HAP-1 (cell line): ENCODE results near the gene NOCT.

ENCODE experiments used
- DNase-seq, 2 experiments: peaks; one replicate each; pipeline ENCODE4 v3.0.0-alpha.2; 2016 to 2020; ENCODE audit warnings: low spot score in 2 of 2
- H3K27me3 ChIP-seq: fragments of 250-450 bp; sonication (Bioruptor Pico); 2 replicates; pipeline ENCODE4 v1.5.1; 2020; ENCODE audit warnings: low read depth, mild to moderate bottlenecking, moderate library complexity
- H3K36me3 ChIP-seq: fragments of 250-450 bp; sonication (Bioruptor Pico); replicated peaks from 2 replicates; pipeline ENCODE4 v1.5.1; 2020; ENCODE audit warnings: mild to moderate bottlenecking
- H3K4me1 ChIP-seq: fragments of 250-450 bp; sonication (Bioruptor Pico); 2 replicates; pipeline ENCODE4 v1.5.1; 2020; ENCODE audit warnings: mild to moderate bottlenecking
- H3K4me3 ChIP-seq: fragments of 250-450 bp; sonication (Bioruptor Pico); 2 replicates; pipeline ENCODE4 v1.5.1; 2020; ENCODE audit warnings: mild to moderate bottlenecking, moderate library complexity
- H3K9me3 ChIP-seq: fragments of 250-450 bp; sonication (Bioruptor Pico); 2 replicates; pipeline ENCODE4 v1.5.1; 2020; ENCODE audit warnings: mild to moderate bottlenecking, moderate library complexity
- in situ Hi-C: fragments of 300-500 bp; cut with MboI; formaldehyde crosslinking; loops from 3 replicates; pipeline ENCODE4 v1.14.3; 2020; ENCODE audit warnings: low sequenced_read_pairs, inconsistent platforms, mixed read lengths

Gene NOCT, protein sequence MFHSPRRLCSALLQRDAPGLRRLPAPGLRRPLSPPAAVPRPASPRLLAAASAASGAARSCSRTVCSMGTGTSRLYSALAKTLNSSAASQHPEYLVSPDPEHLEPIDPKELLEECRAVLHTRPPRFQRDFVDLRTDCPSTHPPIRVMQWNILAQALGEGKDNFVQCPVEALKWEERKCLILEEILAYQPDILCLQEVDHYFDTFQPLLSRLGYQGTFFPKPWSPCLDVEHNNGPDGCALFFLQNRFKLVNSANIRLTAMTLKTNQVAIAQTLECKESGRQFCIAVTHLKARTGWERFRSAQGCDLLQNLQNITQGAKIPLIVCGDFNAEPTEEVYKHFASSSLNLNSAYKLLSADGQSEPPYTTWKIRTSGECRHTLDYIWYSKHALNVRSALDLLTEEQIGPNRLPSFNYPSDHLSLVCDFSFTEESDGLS

DNA sequence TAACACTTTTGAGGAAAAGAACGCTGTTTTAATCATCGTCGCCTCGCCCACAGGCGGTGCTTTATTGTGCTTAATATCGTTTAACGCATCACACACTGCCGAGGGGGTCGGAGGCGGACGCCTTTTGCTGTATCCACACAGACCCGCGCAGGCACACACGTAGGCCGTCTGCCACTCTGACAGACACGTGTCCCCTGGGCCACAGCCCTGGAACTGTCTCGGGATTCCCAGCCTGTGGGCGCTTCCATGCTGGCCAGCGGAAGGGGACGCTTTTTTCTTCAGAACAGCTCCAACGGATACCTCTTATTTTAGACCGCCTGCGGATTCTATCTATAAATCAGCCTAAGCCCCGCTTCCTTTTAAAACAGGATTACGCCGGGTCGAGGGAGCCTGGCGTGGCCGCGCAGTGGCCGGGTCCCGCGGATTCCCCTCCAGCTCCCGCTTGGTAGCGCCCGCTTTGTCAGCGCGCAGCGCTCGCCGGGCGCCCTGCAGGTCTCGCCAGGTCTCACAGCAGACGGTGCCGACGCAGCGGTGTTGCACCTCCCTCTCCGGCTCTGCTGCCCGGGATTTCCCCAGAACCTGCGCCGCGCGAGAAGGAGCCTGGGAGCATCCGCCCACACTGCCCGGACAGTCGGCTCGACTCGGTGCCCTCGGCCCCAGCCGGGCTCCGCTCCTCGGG, at the start of gene NOCT:
Gene NOCT, plus strand, starts transcription at position 513 of the 679 bp plus-strand sequence. CDS start 201 bp downstream, outside the sequence.
- Histone ChIP-seq H3K4me3 (peak within 1 kb of the TSS; percentile 70), H3K27me3 (no peaks in the 10 kb centered on the region), H3K4me1 (peaks cover 38% of the 10 kb centered on the region), H3K9me3 (no peaks in the 10 kb centered on the region), H3K36me3 (no peaks in the 10 kb centered on the region)
- peak; percentile 79 to 92 for DNase-seq
- in situ Hi-C loops = no loop called here

GRCh38 chr4:138967313-138967712, 48.3 kb upstream of the NOCT start:
- H3K36me3 ChIP-seq = no peaks in the 10 kb centered on the region
- no peaks in the 10 kb centered on the region; the same call in 1 of the 2 replicates for H3K4me1 ChIP-seq
- H3K4me3 ChIP-seq = no peak overlapping the region
- H3K9me3 ChIP-seq = no peaks in the 10 kb centered on the region
- DNase-seq = no peak
- in situ Hi-C loops = no loop called here
- H3K27me3 ChIP-seq = no peaks in the 10 kb centered on the region; the same call in 1 of the 2 replicates

DNA sequence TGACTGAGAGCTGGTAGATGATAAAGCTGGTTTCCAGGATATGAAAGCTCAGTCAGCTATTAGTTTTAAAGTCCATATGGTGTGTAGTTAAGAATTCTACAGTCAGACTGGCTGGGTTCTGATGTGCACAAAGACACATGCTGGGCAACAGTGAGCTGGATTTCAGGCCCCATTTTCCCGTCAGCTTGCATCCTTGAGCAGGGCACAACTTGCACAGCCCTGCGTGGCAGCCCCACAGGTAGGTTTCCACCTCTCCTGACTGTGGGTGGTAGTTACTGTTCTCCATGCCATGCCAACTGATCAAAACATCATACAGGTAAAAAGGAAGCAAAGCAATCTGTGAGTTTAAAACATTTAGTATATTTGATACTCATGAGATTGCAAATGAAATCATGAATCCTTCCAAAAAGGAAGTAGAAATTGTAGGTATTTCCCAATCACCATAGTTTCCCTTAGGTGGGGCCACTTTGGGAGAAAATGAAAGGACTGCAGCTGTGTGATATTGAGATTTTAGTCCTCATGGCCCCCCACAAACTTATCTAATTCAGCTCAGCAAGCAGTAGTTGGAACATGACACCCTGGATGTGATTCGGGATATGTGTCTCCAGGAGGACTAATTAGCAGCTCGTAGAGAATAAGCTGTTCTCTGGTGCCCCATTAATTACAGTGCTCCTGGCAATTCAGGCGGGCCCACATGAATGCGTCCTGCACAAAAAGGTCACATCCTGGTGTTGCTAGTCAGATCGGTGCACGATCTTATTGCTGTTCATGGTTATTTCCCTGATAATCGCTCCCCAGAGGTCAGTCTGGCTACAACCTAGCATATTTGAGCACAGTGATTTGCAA, 42.4 kb upstream of the NOCT start:
- peak in 1 of 2 experiments; percentile 11 for DNase-seq
- in situ Hi-C loops = no loop called here
- Histone ChIP-seq H3K4me3 (no peak overlapping the region), H3K36me3 (no peaks in the 10 kb centered on the region), H3K4me1 (peaks cover 19% of the 10 kb centered on the region), H3K9me3 (no peaks in the 10 kb centered on the region), H3K27me3 (no peaks in the 10 kb centered on the region; the same call in 1 of the 2 replicates)

DNA sequence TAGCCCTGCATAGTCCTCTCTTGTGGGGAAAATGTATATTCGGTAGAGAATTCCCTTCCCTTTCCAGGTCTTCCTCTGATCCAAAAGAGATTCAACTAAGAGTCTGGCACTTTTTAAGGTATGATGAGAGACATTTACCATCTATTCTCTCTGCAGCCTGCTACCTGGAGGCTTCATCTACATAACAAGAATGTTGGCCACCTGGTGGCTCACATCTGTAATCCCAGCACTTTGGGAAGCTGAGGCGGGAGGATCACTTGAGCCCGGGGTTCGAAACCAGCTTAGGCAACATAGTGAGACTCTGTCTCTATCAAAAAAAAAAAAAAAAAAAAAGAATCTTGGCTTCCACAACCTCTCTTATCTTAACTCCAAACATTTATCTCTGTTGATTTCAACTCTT, 40.4 kb upstream of the NOCT start:
- in situ Hi-C loops = no loop called here
- peaks cover 19% of the 10 kb centered on the region for H3K4me1 ChIP-seq
- no peaks in the 10 kb centered on the region for H3K36me3 ChIP-seq
- H3K9me3 ChIP-seq = no peaks in the 10 kb centered on the region
- no peak for DNase-seq
- H3K27me3 ChIP-seq = no peaks in the 10 kb centered on the region
- H3K4me3 ChIP-seq = no peak overlapping the region

GRCh38 chr4:138976526-138976925, 39.1 kb upstream of the NOCT start:
- Histone ChIP-seq H3K4me3 (no peak overlapping the region), H3K27me3 (no peaks in the 10 kb centered on the region), H3K9me3 (no peaks in the 10 kb centered on the region), H3K36me3 (no peaks in the 10 kb centered on the region), H3K4me1 (peaks cover 19% of the 10 kb centered on the region)
- DNase-seq = no peak
- in situ Hi-C loops = no loop called here

DNA sequence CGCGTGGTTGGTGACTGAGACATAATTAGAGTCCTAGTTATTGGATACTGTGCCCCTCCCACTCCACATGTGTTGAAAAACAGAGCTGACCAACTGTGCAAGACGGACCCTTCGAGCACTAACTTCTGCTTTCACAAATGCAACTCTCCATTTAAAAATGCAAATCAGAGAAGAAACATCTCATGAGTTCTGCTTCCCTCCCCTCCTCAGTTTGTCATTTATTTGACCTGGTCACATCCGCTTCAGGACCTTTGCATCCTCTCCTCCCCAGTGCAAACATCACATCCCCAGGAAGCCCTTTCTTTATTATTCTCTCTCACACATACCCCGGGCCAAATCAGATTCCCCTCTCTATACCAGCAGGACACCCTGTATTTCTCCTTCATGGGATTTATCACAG, 38.1 kb upstream of the NOCT start:
- H3K27me3 ChIP-seq = no peaks in the 10 kb centered on the region
- no peak for DNase-seq
- H3K4me3 ChIP-seq = no peak overlapping the region
- no peaks in the 10 kb centered on the region for H3K36me3 ChIP-seq
- in situ Hi-C loops = no loop called here
- H3K4me1 ChIP-seq = peaks cover 19% of the 10 kb centered on the region
- H3K9me3 ChIP-seq = no peaks in the 10 kb centered on the region

DNA sequence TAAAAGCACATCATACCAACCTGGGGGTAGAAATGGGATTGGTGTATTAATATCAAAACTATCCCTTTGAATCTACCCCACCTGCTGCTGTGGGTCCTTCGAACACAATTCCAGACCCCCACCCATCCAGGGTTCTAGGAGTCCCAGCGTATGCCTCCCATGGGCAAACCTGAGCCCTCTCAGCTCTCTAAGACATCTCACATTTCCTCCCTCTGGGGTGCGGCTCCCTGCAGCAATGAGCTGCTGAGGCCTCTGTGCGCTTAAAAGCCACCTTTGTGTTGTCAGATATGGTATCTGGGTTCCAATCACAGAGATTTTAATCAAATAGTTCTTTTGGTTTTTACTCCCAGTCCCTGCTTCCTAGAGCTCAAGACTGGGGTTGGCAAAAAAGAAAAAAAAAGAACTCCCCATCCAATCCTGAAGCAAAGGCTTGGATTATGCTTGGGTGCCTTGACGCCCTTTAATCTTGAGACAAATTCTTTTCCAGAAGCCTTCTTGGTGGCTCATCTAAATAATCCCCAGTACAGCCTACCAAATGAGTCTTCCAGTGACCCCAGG, 37.5 kb upstream of the NOCT start:
- no peaks in the 10 kb centered on the region for H3K27me3 ChIP-seq
- no peak for DNase-seq
- no peaks in the 10 kb centered on the region for H3K36me3 ChIP-seq
- H3K4me1 ChIP-seq = peaks cover 19% of the 10 kb centered on the region
- no peak overlapping the region for H3K4me3 ChIP-seq
- in situ Hi-C loops = no loop called here
- no peaks in the 10 kb centered on the region for H3K9me3 ChIP-seq

GRCh38 chr4:138978600-138978999, 37.0 kb upstream of the NOCT start:
- Histone ChIP-seq H3K9me3 (no peaks in the 10 kb centered on the region), H3K27me3 (no peaks in the 10 kb centered on the region), H3K36me3 (no peaks in the 10 kb centered on the region), H3K4me3 (no peak overlapping the region), H3K4me1 (peaks cover 16% of the 10 kb centered on the region)
- in situ Hi-C loops = no loop called here
- no peak for DNase-seq

DNA sequence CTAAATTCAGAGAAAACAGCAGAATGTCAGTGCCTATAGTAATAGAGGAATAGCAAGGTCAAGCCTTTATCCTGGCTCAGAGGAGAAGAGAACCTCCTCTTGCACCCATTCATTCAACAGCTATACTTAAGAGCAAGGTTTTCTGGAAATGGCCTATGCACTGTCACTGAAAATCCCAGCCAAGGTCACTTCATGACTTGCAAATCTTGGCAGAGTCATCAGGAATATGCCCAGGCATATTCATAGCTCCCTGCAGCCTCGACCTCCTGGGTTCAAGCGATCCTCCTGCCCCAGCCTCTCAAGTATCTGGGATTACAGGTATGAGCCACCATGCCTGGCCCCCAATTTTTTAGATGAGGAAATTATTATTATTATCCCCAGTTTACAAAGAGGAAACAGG, 35.8 kb upstream of the NOCT start:
- DNase-seq = no peak
- Histone ChIP-seq H3K27me3 (no peaks in the 10 kb centered on the region), H3K4me1 (peaks cover 4% of the 10 kb centered on the region), H3K9me3 (no peaks in the 10 kb centered on the region), H3K4me3 (no peak overlapping the region), H3K36me3 (no peaks in the 10 kb centered on the region)
- in situ Hi-C loops = no loop called here

DNA sequence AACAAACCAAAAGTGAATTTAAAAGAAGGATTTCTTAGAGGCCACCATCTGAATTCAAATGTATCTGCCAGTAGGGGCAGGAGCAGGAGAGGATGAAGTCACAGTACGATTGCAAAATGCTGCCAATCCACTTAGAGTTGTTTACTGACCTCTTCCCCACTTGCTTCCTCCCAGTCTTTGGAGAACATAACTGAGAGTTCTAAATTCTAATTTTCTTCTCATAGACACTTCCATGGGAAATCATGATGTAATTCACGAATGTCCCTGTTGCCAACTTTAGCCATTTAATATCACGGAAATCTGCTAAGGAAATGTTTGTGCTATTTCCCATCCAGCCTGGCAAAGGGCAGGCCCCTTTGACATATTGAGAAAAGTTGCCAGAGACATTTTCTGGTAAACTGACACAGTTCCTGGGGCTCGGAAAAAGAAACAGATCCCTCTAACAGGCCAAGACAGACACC, 33.6 kb upstream of the NOCT start:
- no peak for DNase-seq
- no peaks in the 10 kb centered on the region for H3K27me3 ChIP-seq
- H3K9me3 ChIP-seq = no peaks in the 10 kb centered on the region; the same call in 1 of the 2 replicates
- in situ Hi-C loops = no loop called here
- no peaks in the 10 kb centered on the region for H3K36me3 ChIP-seq
- no peaks in the 10 kb centered on the region for H3K4me1 ChIP-seq
- H3K4me3 ChIP-seq = no peak overlapping the region

DNA sequence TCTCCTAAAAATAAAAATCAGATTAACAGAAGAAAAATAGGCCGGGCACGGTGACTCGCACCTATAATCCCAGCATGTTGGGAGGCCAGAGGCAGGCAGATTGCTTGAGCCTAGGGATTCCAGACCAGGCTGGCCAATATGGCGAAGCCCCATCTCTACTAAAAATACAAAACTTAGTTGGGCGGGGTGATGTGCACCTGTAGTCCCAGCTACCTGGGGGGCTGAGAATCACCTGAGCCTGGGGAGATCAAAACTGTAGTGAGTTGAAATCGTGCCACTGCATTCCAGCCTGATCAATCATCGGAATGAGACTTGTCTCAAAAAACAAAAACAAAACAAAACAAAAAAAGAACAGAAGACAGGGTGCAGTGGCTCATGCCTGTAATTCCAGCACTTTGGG, 32.8 kb upstream of the NOCT start:
- DNase-seq = no peak
- Histone ChIP-seq H3K4me3 (no peak overlapping the region), H3K36me3 (no peaks in the 10 kb centered on the region), H3K4me1 (no peaks in the 10 kb centered on the region), H3K9me3 (no peaks in the 10 kb centered on the region; the same call in 1 of the 2 replicates), H3K27me3 (no peaks in the 10 kb centered on the region)
- in situ Hi-C loops = no loop called here

DNA sequence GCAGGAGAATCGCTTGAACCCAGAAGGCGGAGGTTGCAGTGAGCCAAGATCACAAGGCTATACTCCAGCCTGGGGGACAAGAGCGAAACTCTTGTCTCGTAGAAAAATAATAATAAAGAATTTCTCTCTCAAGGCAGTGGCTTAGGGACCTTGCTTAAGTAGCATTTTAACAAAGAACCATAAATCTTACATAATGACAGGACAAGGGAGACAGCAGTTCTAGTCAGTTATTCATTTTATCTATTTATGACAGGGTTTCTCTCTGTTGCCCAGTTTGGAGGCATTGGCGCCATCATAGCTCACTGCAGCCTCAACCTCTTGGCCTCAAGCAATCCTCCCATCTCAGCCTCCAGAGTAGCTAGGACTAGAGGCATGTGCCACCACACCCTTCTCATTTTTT, 31.9 kb upstream of the NOCT start:
- Histone ChIP-seq H3K4me3 (no peak overlapping the region), H3K4me1 (no peaks in the 10 kb centered on the region), H3K36me3 (no peaks in the 10 kb centered on the region), H3K27me3 (no peaks in the 10 kb centered on the region), H3K9me3 (no peaks in the 10 kb centered on the region; the same call in 1 of the 2 replicates)
- in situ Hi-C loops = no loop called here
- no peak for DNase-seq

DNA sequence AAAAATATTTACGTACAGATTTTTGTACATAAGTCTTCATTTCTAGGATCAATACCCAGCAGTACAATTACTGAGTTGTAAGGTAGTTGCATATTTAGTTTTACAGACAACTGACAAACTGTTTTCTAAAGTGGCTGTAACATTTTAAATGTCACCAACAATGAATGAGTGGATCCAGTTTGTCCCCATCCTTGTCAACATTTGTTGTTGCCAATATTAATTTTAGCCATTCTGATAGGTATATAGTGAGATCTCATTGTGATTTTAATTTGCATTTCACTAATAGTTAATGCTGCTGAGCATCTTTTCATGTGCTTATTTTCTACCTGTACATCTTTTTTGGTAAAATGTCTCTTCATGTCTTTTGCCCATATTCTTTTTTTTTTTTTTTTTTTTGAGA, 30.9 kb upstream of the NOCT start:
- Histone ChIP-seq H3K4me3 (no peak overlapping the region), H3K9me3 (no peaks in the 10 kb centered on the region; the same call in 1 of the 2 replicates), H3K36me3 (no peaks in the 10 kb centered on the region), H3K4me1 (no peaks in the 10 kb centered on the region), H3K27me3 (no peaks in the 10 kb centered on the region)
- in situ Hi-C loops = no loop called here
- DNase-seq = no peak
